HCT116 (cell line): ENCODE data around the gene RXRA. TPM values are rescaled to one million over a fixed set of nuclear protein-coding genes. Genes with fewer than 3 reads are reported as not detected.

Experiments used
- ATAC-seq: fragments of 200-7000 bp; cut with Tn5 transposase; 2 replicates; pipeline ENCODE4 v1.9.1; 2020; ENCODE audit warnings: mild to moderate bottlenecking, moderate library complexity
- BruUV-seq: library from RNA; stranded (reverse); fragments of 400-500 nt; replicated peaks from 2 replicates; lab custom pipeline; 2021; lab: Mats Ljungman, UMichigan
- CTCF ChIA-PET: fragments of 300-600 bp; sonication (Branson Sonifier 250); formaldehyde crosslinking; loops from one replicate; lab custom pipeline; 2021; ENCODE audit warnings: antibody characterized with exemption; lab: Charles Lee
- POLR2A ChIA-PET: fragments of 300-600, 350-600 bp; sonication (Branson Sonifier 250); formaldehyde crosslinking; loops from one replicate; lab custom pipeline; 2021; ENCODE audit warnings: antibody characterized with exemption; lab: Charles Lee
- RAD21 ChIA-PET, 2 experiments: fragments of 300-600 bp; sonication (Branson Sonifier 250); formaldehyde crosslinking; loops; one replicate each; lab custom pipeline; 2023; ENCODE audit warnings: low total read pairs in 2 of 2; ENCODE audit not compliant: uncharacterized antibody in 2 of 2, unreplicated experiment in 2 of 2, low non-redundant PET in 1 of 2; lab: Charles Lee
- DNase-seq: peaks from one replicate; pipeline ENCODE4 v3.0.0-alpha.2; 2010; ENCODE audit warnings: low read depth, low spot score
- H2AFZ ChIP-seq: fragments of 200-600 bp; shearing (Covaris generic), sonication (generic); 2 replicates; pipeline ENCODE4 v1.6.1; 2017; ENCODE audit warnings: low read depth, mixed run types, mixed read lengths, antibody characterized with exemption, low read length; ENCODE audit not compliant: poor library complexity, severe bottlenecking
- H3K27ac ChIP-seq: 2 replicates; pipeline ENCODE4 v1.5.1; 2012; ENCODE audit warnings: low read depth, low read length
- H3K27me3 ChIP-seq: fragments of 200-600 bp; sonication (generic); 2 replicates; pipeline ENCODE4 v1.6.1; 2016; ENCODE audit warnings: mixed run types, low read length, mixed read lengths; ENCODE audit not compliant: insufficient read depth
- H3K36me3 ChIP-seq, 2 experiments: fragments of 200-500 bp in 1 of 2; fragments of 200-600 bp in 1 of 2; sonication (Bioruptor generic) in 1 of 2; sonication (generic) in 1 of 2; 2 replicates each; pipeline versions ENCODE4 v1.5.1 to v1.6.1; 2014 to 2016; ENCODE audit warnings: low read length in 2 of 2, inconsistent platforms in 1 of 2, mixed read lengths in 1 of 2, mixed run types in 1 of 2; ENCODE audit not compliant: insufficient read depth in 2 of 2, control insufficient read depth in 1 of 2
- H3K4me1 ChIP-seq, 2 experiments: fragments of 200-600 bp in 1 of 2; sonication (generic) in 1 of 2; 2 replicates each; pipeline versions ENCODE4 v1.5.1 to v1.6.1; 2012 to 2017; ENCODE audit warnings: low read length in 2 of 2, inconsistent platforms in 1 of 2, mild to moderate bottlenecking in 1 of 2, mixed read lengths in 1 of 2, mixed run types in 1 of 2, moderate library complexity in 1 of 2; ENCODE audit not compliant: insufficient read depth in 2 of 2, control insufficient read depth in 1 of 2
- H3K4me2 ChIP-seq: fragments of 200-600 bp; sonication (generic); 2 replicates; pipeline ENCODE4 v1.6.1; 2017; ENCODE audit warnings: mixed run types, low read length, mixed read lengths
- H3K4me3 ChIP-seq, 2 experiments: fragments of 200-600 bp in 1 of 2; sonication (generic) in 1 of 2; replicated peaks in 1 of 2; 2 replicates each; pipeline ENCODE4 v1.5.1; 2011 to 2016; ENCODE audit warnings: low read length in 2 of 2, control low read depth in 1 of 2, low read depth in 1 of 2, mild to moderate bottlenecking in 1 of 2, mixed read lengths in 1 of 2, mixed run types in 1 of 2
- H3K79me2 ChIP-seq: fragments of 200-600 bp; sonication (generic); 2 replicates; pipeline ENCODE4 v1.6.1; 2017; ENCODE audit warnings: mild to moderate bottlenecking, mixed run types, low read length, moderate library complexity, mixed read lengths; ENCODE audit not compliant: insufficient read depth
- H3K9ac ChIP-seq: fragments of 200-600 bp; sonication (generic); 2 replicates; pipeline ENCODE4 v1.6.1; 2016; ENCODE audit warnings: low read length, mixed read lengths
- H3K9me2 ChIP-seq: fragments of 200-600 bp; sonication (generic), shearing (Covaris generic); 2 replicates; pipeline ENCODE4 v1.6.1; 2017; ENCODE audit warnings: mixed run types, mild to moderate bottlenecking, moderate library complexity; ENCODE audit not compliant: insufficient read depth
- H3K9me3 ChIP-seq, 2 experiments: fragments of 200-500 bp in 1 of 2; fragments of 200-600 bp in 1 of 2; sonication (Bioruptor generic) in 1 of 2; sonication (generic) in 1 of 2; 2 replicates each; pipeline ENCODE4 v1.6.1; 2014 to 2017; ENCODE audit warnings: low read length in 2 of 2, mixed read lengths in 2 of 2, inconsistent platforms in 1 of 2, low read depth in 1 of 2, mild to moderate bottlenecking in 1 of 2, mixed run types in 1 of 2, moderate library complexity in 1 of 2; ENCODE audit not compliant: control insufficient read depth in 1 of 2, insufficient read depth in 1 of 2
- H4K20me1 ChIP-seq: fragments of 200-600 bp; sonication (generic), shearing (Covaris generic); 2 replicates; pipeline ENCODE4 v1.6.1; 2017; ENCODE audit warnings: mixed run types, mild to moderate bottlenecking, moderate library complexity; ENCODE audit not compliant: insufficient read depth
- ATF3 ChIP-seq: IDR thresholded peaks from 2 replicates; pipeline ENCODE4 v1.6.1; 2012
- CBX3 ChIP-seq: IDR thresholded peaks from 2 replicates; pipeline ENCODE4 v1.6.1; 2012; ENCODE audit warnings: low read depth
- CEBPB ChIP-seq: IDR thresholded peaks from 2 replicates; pipeline ENCODE4 v1.6.1; 2012; ENCODE audit warnings: low read depth
- CTCF ChIP-seq, 3 experiments: fragments of 200-600 bp in 1 of 3; sonication (generic) in 1 of 3; IDR thresholded peaks in 2 of 3; conservative IDR thresholded peaks in 1 of 3; 2 replicates each; pipeline ENCODE4 v1.5.1; 2012 to 2017; ENCODE audit warnings: low read depth in 2 of 3, low read length in 2 of 3, antibody characterized with exemption in 1 of 3, borderline replicate concordance in 1 of 3, control low read depth in 1 of 3, mild to moderate bottlenecking in 1 of 3, mixed read lengths in 1 of 3, mixed run types in 1 of 3, moderate library complexity in 1 of 3; ENCODE audit not compliant: insufficient read depth in 1 of 3
- EGR1 ChIP-seq: IDR thresholded peaks from 2 replicates; pipeline ENCODE4 v1.6.1; 2012; ENCODE audit warnings: low read depth
- ELF1 ChIP-seq: IDR thresholded peaks from 2 replicates; pipeline ENCODE4 v1.6.1; 2012; ENCODE audit warnings: low read depth, borderline replicate concordance
- EZH2 ChIP-seq: fragments of 200-600 bp; sonication (generic); IDR thresholded peaks from 2 replicates; pipeline ENCODE4 v1.6.1; 2017; ENCODE audit warnings: antibody characterized with exemption, mixed run types
- EZH2phosphoT487 ChIP-seq: fragments of 200-600 bp; IDR thresholded peaks from 2 replicates; pipeline ENCODE4 v1.6.1; 2018; ENCODE audit warnings: antibody characterized with exemption, borderline replicate concordance
- FOSL1 ChIP-seq: IDR thresholded peaks from 2 replicates; pipeline ENCODE4 v1.6.1; 2012; ENCODE audit warnings: low read depth
- JUND ChIP-seq: IDR thresholded peaks from 2 replicates; pipeline ENCODE4 v1.6.1; 2012
- POLR2A ChIP-seq: IDR thresholded peaks from 2 replicates; pipeline ENCODE4 v1.7.0; 2011; ENCODE audit warnings: borderline replicate concordance; ENCODE audit not compliant: insufficient read depth, insufficient read length; ENCODE audit errors: extremely low read depth
- RAD21 ChIP-seq: IDR thresholded peaks from 2 replicates; pipeline ENCODE4 v1.6.1; 2012; ENCODE audit warnings: low read depth, mild to moderate bottlenecking
- SIN3A ChIP-seq: IDR thresholded peaks from 2 replicates; pipeline ENCODE4 v1.6.1; 2012; ENCODE audit warnings: low read depth
- SP1 ChIP-seq: IDR thresholded peaks from 2 replicates; pipeline ENCODE4 v1.6.1; 2012; ENCODE audit warnings: low read depth
- SRF ChIP-seq: IDR thresholded peaks from 2 replicates; pipeline ENCODE4 v1.6.1; 2012; ENCODE audit warnings: low read depth
- TCF7L2 ChIP-seq: IDR thresholded peaks from 2 replicates; pipeline ENCODE4 v1.7.0; 2011; ENCODE audit warnings: borderline replicate concordance, inconsistent platforms; ENCODE audit not compliant: insufficient read depth, insufficient read length; ENCODE audit errors: extremely low read depth
- YY1 ChIP-seq: IDR thresholded peaks from 2 replicates; pipeline ENCODE4 v1.6.1; 2011; ENCODE audit warnings: low read length, low read depth, moderate library complexity, mild to moderate bottlenecking; ENCODE audit not compliant: insufficient replicate concordance; ENCODE audit errors: extremely low read depth
- ZFX ChIP-seq: fragments of 450-650 bp; IDR thresholded peaks from 2 replicates; pipeline ENCODE4 v1.6.1; 2017
- ZNF274 ChIP-seq: fragments of 200-500 bp; sonication (Bioruptor generic); IDR thresholded peaks from 2 replicates; pipeline ENCODE4 v1.6.1; 2014; ENCODE audit warnings: mild to moderate bottlenecking, low read depth, low read length, inconsistent platforms
- intact Hi-C: fragments of 100-400 bp; cut with micrococcal nuclease; formaldehyde crosslinking; loops from 2 replicates; pipeline ENCODE4 v1.10.0; 2022
- total RNA-seq: library from RNA; stranded (reverse); gene quantifications from one replicate; pipeline ENCODE4 v1.2.1, GENCODE V29; 2021; ENCODE audit not compliant: unreplicated experiment

RXRA gene
- total RNA-seq, 1 experiment from 2014 or later = 43.9 TPM

- ATAC-seq = peak; percentile 52
- no peak overlapping the region for H3K4me2 ChIP-seq
- no peaks in the 10 kb centered on the region for H3K79me2 ChIP-seq
- no TSS peak for BruUV-seq
- H3K9me2 ChIP-seq = no peaks in the 10 kb centered on the region
- H4K20me1 ChIP-seq = no peaks in the 10 kb centered on the region
- H3K27ac ChIP-seq = no peak overlapping the region; the same call in 1 of the 2 replicates
- ChIA-PET RAD21 (no interaction called here), CTCF (interaction anchor here (0.6 kb wide), 1 partner anchor 56 kb away, joined by 4 read pairs; no protein-coding TSS in a partner anchor), POLR2A (no interaction called here)
- peaks cover 6 to 13% of the 10 kb centered on the region in 2 experiments; a peak in 3 of 4 replicates for H3K4me1 ChIP-seq
- peaks cover 5 to 6% of the 10 kb centered on the region in 2 experiments; a peak in 3 of 4 replicates for H3K36me3 ChIP-seq
- no peak overlapping the region for H3K4me3 ChIP-seq
- H2AFZ ChIP-seq = no peak overlapping the region
- no peak for TF ChIP-seq EGR1
- no peak for TF ChIP-seq ATF3
- no peak for TF ChIP-seq ZNF274
- no peak for TF ChIP-seq CEBPB
- no peak for TF ChIP-seq ZFX
- no peak for TF ChIP-seq CBX3
- TF ChIP-seq SRF = no peak
- no peak for TF ChIP-seq SIN3A
- no peak for TF ChIP-seq TCF7L2
- TF ChIP-seq EZH2 = no peak
- TF ChIP-seq JUND = no peak
- TF ChIP-seq POLR2A = no peak
- TF ChIP-seq RAD21 = no peak
- TF ChIP-seq CTCF (IDR thresholded peaks at IDR 0.05 in 2 of 3, conservative IDR thresholded peaks at IDR 0.05 in 1 of 3; ENCODE audit: borderline replicate concordance in 1 of 3, insufficient read depth in 1 of 3, low read depth in 2 of 3, low read length in 2 of 3) = no peak
- no peak for TF ChIP-seq SP1
- no peak for TF ChIP-seq ELF1
- TF ChIP-seq FOSL1 = no peak
- TF ChIP-seq EZH2phosphoT487 = no peak
- TF ChIP-seq YY1 = no peak
- DNase-seq = no peak
- intact Hi-C loops = no loop called here
- H3K9me3 ChIP-seq = no peaks in the 10 kb centered on the region
- H3K27me3 ChIP-seq = no peaks in the 10 kb centered on the region
- no peak overlapping the region for H3K9ac ChIP-seq
These were observed 108.7 kb downstream of the RXRA start for GRCh38 chr9:134434894-134435506.
